Ovary (tissue), 9 donors: Measurements from ENCODE around the gene PBXIP1. TPM values are rescaled to one million over a fixed set of nuclear protein-coding genes. Genes with fewer than 3 reads are reported as not detected.

Source experiments
- DNase-seq, 5 donors: peaks; one replicate each; pipeline ENCODE4 v3.0.0-alpha.2; 2019 to 2020
- H3K27ac ChIP-seq, 2 donors: fragments of 200-600 bp; one replicate each; pipeline versions ENCODE4 v1.5.1 to v1.8.0; 2019 to 2022
- H3K27me3 ChIP-seq: fragments of 200-600 bp; one replicate; pipeline ENCODE4 v1.8.0; 2022
- H3K36me3 ChIP-seq: fragments of 200-600 bp; sonication (generic); one replicate; pipeline ENCODE4 v1.5.1; 2019
- H3K4me1 ChIP-seq: one replicate; pipeline ENCODE4 v1.8.1; 2013; ENCODE audit warnings: mild to moderate bottlenecking, moderate library complexity; ENCODE audit not compliant: insufficient read depth
- H3K4me3 ChIP-seq: fragments of 200-600 bp; sonication (generic); one replicate; pipeline ENCODE4 v1.5.1; 2017
- H3K9me3 ChIP-seq, 2 donors: fragments of 200-600 bp in 1 of 2; sonication (generic) in 1 of 2; one replicate each; pipeline versions ENCODE4 v1.5.1 to v1.8.1; 2013 to 2019; ENCODE audit warnings: mild to moderate bottlenecking in 1 of 2, moderate library complexity in 1 of 2
- CTCF ChIP-seq, 3 donors: fragments of 450-650 bp in 2 of 3; fragments of 200-600 bp in 1 of 3; IDR thresholded peaks; one replicate each; pipeline versions ENCODE4 v1.5.1 to v1.8.0; 2016 to 2022; ENCODE audit warnings: antibody characterized with exemption in 3 of 3, mild to moderate bottlenecking in 1 of 3
- EP300 ChIP-seq: sonication (generic); formaldehyde crosslinking; IDR thresholded peaks from one replicate; pipeline ENCODE4 v1.6.1; 2017; ENCODE audit warnings: antibody characterized with exemption
- POLR2A ChIP-seq: fragments of 450-650 bp; IDR thresholded peaks from one replicate; pipeline ENCODE4 v1.6.1; 2017; ENCODE audit warnings: antibody characterized with exemption, mild to moderate bottlenecking, moderate library complexity
- WGBS, 3 donors: extraction: QIAGEN DNeasy Blood & Tissue Kit in 1 of 3; methylation state at CpG; one replicate each; pipeline versions ENCODE4 v1.1.5 to v1.1.7; 2013 to 2017; 5-methylcytosine and 5-hydroxymethylcytosine counted together
- intact Hi-C, 4 donors: fragments of 100-400 bp; cut with DNase I; formaldehyde crosslinking; loops; one replicate each; pipeline versions ENCODE4 v1.11.0 to v1.15.1; 2022 to 2023
- microRNA-seq, 3 donors: library from miRNA; unstranded; fragments of <30 nt; microRNA quantifications; one replicate each; pipeline versions ENCODE4 to v1.2.0, GENCODE V29; 2019 to 2020
- polyA plus RNA-seq, 2 donors: library from polyadenylated mRNA; stranded (reverse); fragments of 200-250 nt in 1 of 2; fragments of 350-450 nt in 1 of 2; fragmentation: Illumina TruSeq in 1 of 2; extraction: RNeasy Lipid Tissue Mini Kit (QIAGEN cat#74804) in 1 of 2; gene quantifications; one replicate each; pipeline ENCODE4 v1.2.3, GENCODE V29; 2013 to 2014
- small RNA-seq: library from RNA; depleted of rRNA; stranded (forward); fragments of <200 nt; gene quantifications from one replicate; pipeline ENCODE3, GENCODE V24; 2016
- total RNA-seq, 7 donors: library from RNA; depleted of rRNA in 2 of 7; stranded (reverse); fragments of >200 nt in 2 of 7; fragmentation: NEBNext Ultra II Directional in 3 of 7; extraction: Animal tissue kit (Norgen Biotek cat#: 25700) in 3 of 7; gene quantifications; one replicate each; pipeline versions ENCODE4 v1.1.0 to v1.2.4, GENCODE V29; 2016 to 2023
- donor health status: DM: no; HTN: no; CAD: no; lungs with moderate emphysema.
- donor health status: DM: no; HTN: no; CAD: no.
- donor health status: Bipolar disorder and iron deficiency.
- donor health status: DM: yes; HTN: yes; CAD: no.
- donor health status: DM: no; HTN: no; CAD: no.
- donor health status: DM: yes; HTN: yes; CAD: no.

PBXIP1 gene
- total and polyA plus RNA-seq, 9 donors, result 78.7 to 170 (median 120) TPM

GRCh38 chr1:154895798-154896197 lies 60.1 kb downstream of the PBXIP1 start:
- H3K27ac ChIP-seq, result no peak overlapping the region
- 41 to 50% (median 48%) methylated on average over 7 of the region's 7 CpGs for WGBS, 3 donors
- no peak for DNase-seq
- H3K27me3 ChIP-seq, result no peaks in the 10 kb centered on the region
- intact Hi-C loops, result no loop called here
- TF ChIP-seq EP300 (no peak), POLR2A (no peak), CTCF (IDR thresholded peaks at IDR 0.05) (no peak)
- no peaks in the 10 kb centered on the region for H3K36me3 ChIP-seq
- H3K4me1 ChIP-seq, result no peaks in the 10 kb centered on the region
- no peak overlapping the region for H3K4me3 ChIP-seq
- no peaks in the 10 kb centered on the region for H3K9me3 ChIP-seq

Small RNAs within 50 kb of the gene (microRNA-seq; reads per million reads assigned to microRNA genes)
- 0 to 0.38 (median 0.36) reads per million in 3 donors for gene MIR4258

Small RNAs within 50 kb of the gene (small RNA-seq; reads per million reads assigned to genes)
- gene MIR4258 (not detected), gene RF00017 (not detected)

Other genes with a start within 250 kb of the PBXIP1 start
- 1 to 10 TPM in 5 of 7 donors, under 1 TPM in 2; 0.71 to 6.0 (median 1.7) TPM for gene KCNN3, start 85.8 kb downstream of the PBXIP1 start, total RNA-seq
- 1 to 10 TPM in 1 of 2 donors, under 1 TPM in 1; 0.91 to 6.1 TPM for gene KCNN3, start 85.8 kb downstream of the PBXIP1 start, polyA plus RNA-seq
- gene PMVK, start 19.4 kb downstream of the PBXIP1 start, total RNA-seq, result 10 to 100 TPM in 6 of 7 donors, 1 to 10 TPM in 1; 8.6 to 50.7 (median 35.3) TPM
- 10 to 100 TPM; 21.4 to 30.6 TPM for gene PMVK, start 19.4 kb downstream of the PBXIP1 start, polyA plus RNA-seq
- gene PYGO2, start 5.7 kb upstream of the PBXIP1 start, total RNA-seq, result 10 to 100 TPM; 17.2 to 53.0 (median 42.5) TPM
- gene PYGO2, start 5.7 kb upstream of the PBXIP1 start, polyA plus RNA-seq, result 10 to 100 TPM; 25.0 to 28.8 TPM
- 100 to 1,000 TPM in 1 of 7 donors, 10 to 100 TPM in 6; 36.8 to 183 (median 80.0) TPM for gene SHC1, start 14.6 kb upstream of the PBXIP1 start, total RNA-seq
- 100 to 1,000 TPM in 1 of 2 donors, 10 to 100 TPM in 1; 56.8 to 161 TPM for gene SHC1, start 14.6 kb upstream of the PBXIP1 start, polyA plus RNA-seq
- gene CKS1B, start 18.6 kb upstream of the PBXIP1 start, total RNA-seq, result 10 to 100 TPM; 12.2 to 29.9 (median 24.8) TPM
- gene CKS1B, start 18.6 kb upstream of the PBXIP1 start, polyA plus RNA-seq, result 10 to 100 TPM; 41.7 to 55.8 TPM
- gene FLAD1, start 27.2 kb upstream of the PBXIP1 start, total RNA-seq, result 10 to 100 TPM; 11.1 to 30.0 (median 19.9) TPM
- gene FLAD1, start 27.2 kb upstream of the PBXIP1 start, polyA plus RNA-seq, result 10 to 100 TPM; 14.2 to 16.4 TPM
- not detected for gene LENEP, start 37.5 kb upstream of the PBXIP1 start, total RNA-seq
- gene LENEP, start 37.5 kb upstream of the PBXIP1 start, polyA plus RNA-seq, result not detected
- gene ZBTB7B, start 46.7 kb upstream of the PBXIP1 start, total RNA-seq, result 10 to 100 TPM; 15.3 to 45.5 (median 33.1) TPM
- 10 to 100 TPM in 1 of 2 donors, 1 to 10 TPM in 1; 3.6 to 18.2 TPM for gene ZBTB7B, start 46.7 kb upstream of the PBXIP1 start, polyA plus RNA-seq
- 1 to 10 TPM in 4 of 7 donors, under 1 TPM in 2, not detected in 1; 0.45 to 1.4 (median 1.2) TPM for gene DCST2, start 77.7 kb upstream of the PBXIP1 start, total RNA-seq
- gene DCST2, start 77.7 kb upstream of the PBXIP1 start, polyA plus RNA-seq, result 1 to 10 TPM in 1 of 2 donors, under 1 TPM in 1; 0.17 to 1.1 TPM
- under 1 TPM in 4 of 7 donors, not detected in 3; 0.22 to 0.80 (median 0.51) TPM for gene DCST1, start 77.7 kb upstream of the PBXIP1 start, total RNA-seq
- under 1 TPM in 1 of 2 donors, not detected in 1; 0.06 TPM for gene DCST1, start 77.7 kb upstream of the PBXIP1 start, polyA plus RNA-seq
- 100 to 1,000 TPM in 1 of 7 donors, 10 to 100 TPM in 6; 34.8 to 149 (median 67.8) TPM for gene ADAM15, start 95.2 kb upstream of the PBXIP1 start, total RNA-seq
- 10 to 100 TPM; 17.0 to 61.7 TPM for gene ADAM15, start 95.2 kb upstream of the PBXIP1 start, polyA plus RNA-seq
- gene EFNA4, start 107.6 kb upstream of the PBXIP1 start, total RNA-seq, result 10 to 100 TPM in 5 of 7 donors, 1 to 10 TPM in 2; 8.6 to 14.1 (median 12.2) TPM
- gene EFNA4, start 107.6 kb upstream of the PBXIP1 start, polyA plus RNA-seq, result 10 to 100 TPM in 1 of 2 donors, 1 to 10 TPM in 1; 7.3 to 10.6 TPM
- 1 to 10 TPM; 1.3 to 3.7 (median 2.4) TPM for gene EFNA3, start 122.7 kb upstream of the PBXIP1 start, total RNA-seq
- gene EFNA3, start 122.7 kb upstream of the PBXIP1 start, polyA plus RNA-seq, result 1 to 10 TPM; 1.6 to 2.1 TPM
- 10 to 100 TPM; 12.1 to 51.6 (median 16.6) TPM for gene EFNA1, start 171.8 kb upstream of the PBXIP1 start, total RNA-seq
- gene EFNA1, start 171.8 kb upstream of the PBXIP1 start, polyA plus RNA-seq, result 10 to 100 TPM; 18.6 to 27.3 TPM
- 10 to 100 TPM; 10.8 to 31.4 (median 16.8) TPM for gene SLC50A1, start 179.8 kb upstream of the PBXIP1 start, total RNA-seq
- gene SLC50A1, start 179.8 kb upstream of the PBXIP1 start, polyA plus RNA-seq, result 10 to 100 TPM; 19.7 to 50.2 TPM
- gene DPM3, start 184.4 kb upstream of the PBXIP1 start, total RNA-seq, result 100 to 1,000 TPM in 1 of 7 donors, 10 to 100 TPM in 6; 59.3 to 126 (median 85.5) TPM
- gene DPM3, start 184.4 kb upstream of the PBXIP1 start, polyA plus RNA-seq, result 100 to 1,000 TPM in 1 of 2 donors, under 1 TPM in 1; 0.70 to 168 TPM
- 100 to 1,000 TPM in 6 of 7 donors, 10 to 100 TPM in 1; 96.5 to 209 (median 158) TPM for gene KRTCAP2, start 217.2 kb upstream of the PBXIP1 start, total RNA-seq
- 100 to 1,000 TPM; 219 to 499 TPM for gene KRTCAP2, start 217.2 kb upstream of the PBXIP1 start, polyA plus RNA-seq
- gene TRIM46, start 217.8 kb upstream of the PBXIP1 start, total RNA-seq, result under 1 TPM in 6 of 7 donors, not detected in 1; 0.12 to 0.87 (median 0.54) TPM
- under 1 TPM; 0.12 to 0.24 TPM for gene TRIM46, start 217.8 kb upstream of the PBXIP1 start, polyA plus RNA-seq